Muscle of back (tissue), 11 donors: ENCODE measurements around the gene P2RY2. TPM values are rescaled to one million over a fixed set of nuclear protein-coding genes. Genes with fewer than 3 reads are reported as not detected.

Experiments used
- DNase-seq, 3 donors: peaks; one replicate each; pipeline versions ENCODE4 v3.0.0 to v3.0.0-alpha.2; 2013
- polyA plus RNA-seq, 10 donors: library from polyadenylated mRNA; unstranded; fragments of 120-200 nt; gene quantifications; one replicate each; pipeline ENCODE4 v1.2.1, GENCODE V29; 2013; ENCODE audit not compliant: insufficient read length in 10 of 10

The P2RY2 gene
- polyA plus RNA-seq, 10 donors, result 0.48 to 2.5 (median 0.83) TPM

DNA sequence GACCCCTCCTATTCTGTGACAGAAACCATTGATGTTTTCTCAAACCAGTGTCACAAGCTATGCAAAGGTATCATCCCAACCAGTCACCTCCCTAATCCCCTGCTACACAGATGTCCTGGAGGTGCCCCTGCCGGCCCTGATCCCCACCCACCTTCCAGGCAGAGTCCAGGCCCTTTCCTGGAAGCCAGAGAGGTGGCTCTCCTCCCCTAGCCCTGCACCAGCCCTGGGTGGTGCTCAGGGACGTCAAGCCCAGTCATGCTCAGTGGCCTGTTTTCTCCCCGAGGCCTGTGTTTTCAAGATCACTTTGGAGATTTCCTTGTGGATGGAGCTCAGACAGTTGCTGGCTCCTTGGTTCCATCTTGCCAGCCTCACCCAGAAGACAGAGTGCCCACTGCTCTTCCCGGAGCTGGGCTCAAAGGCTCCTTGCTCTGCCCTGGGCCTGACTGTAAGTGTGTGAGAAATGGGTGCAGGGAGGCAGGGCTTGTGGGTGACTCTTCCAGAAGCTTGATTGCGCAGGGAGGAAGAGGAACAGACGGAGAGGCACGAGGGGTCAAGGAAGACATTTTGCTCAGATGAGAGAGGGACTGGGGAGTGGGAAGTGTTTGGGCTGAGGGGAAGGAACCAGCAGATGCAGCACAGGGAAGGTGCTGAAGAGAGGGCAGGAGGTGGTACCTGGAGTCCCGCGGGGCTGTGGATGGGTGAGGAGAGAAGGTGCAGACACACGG lies 65.4 kb downstream of the P2RY2 start:
- no peak for DNase-seq

DNA sequence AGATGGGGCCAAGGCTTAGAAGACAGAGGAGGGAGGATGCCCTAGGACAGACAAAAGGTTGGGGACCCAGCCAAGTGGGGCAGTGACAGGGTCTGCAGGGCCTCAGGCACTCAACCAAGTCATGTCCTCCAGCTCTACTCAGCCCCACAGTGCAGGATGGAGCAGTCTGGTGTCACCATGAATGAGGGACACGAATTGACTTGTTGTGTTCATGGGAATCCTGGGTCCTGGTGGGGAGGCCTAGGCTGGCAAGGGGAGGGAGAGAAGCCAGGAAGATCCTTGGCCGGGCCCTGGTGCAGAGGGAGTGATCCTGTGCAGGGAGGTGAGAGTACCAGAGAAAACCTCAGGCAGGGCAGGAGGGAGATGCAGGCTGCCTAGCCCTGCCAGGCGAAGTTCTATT lies 66.0 kb downstream of the P2RY2 start:
- no peak for DNase-seq

DNA sequence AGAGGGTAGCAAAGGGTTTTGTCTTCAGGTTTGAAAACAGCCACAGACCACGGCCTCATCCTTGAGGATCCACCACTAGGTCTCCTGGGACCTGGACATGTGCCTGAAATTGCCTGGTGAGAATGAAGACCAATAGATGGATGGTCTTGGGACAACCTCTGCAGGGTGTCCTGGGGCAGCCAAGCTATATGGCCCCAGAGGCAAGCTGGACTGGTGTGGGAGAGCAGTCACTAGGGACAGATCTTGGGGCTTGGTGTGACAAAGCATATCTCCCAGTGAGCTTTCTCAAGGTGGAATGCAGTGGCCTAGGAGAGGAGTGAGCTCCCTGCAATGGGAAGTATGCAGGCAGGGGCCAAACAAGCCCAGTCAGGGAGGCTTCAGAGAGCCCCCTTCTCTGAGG lies 67.6 kb downstream of the P2RY2 start:
- no peak for DNase-seq

Other genes starting within 250 kb of the P2RY2 start
- 10 to 100 TPM; 21.6 to 32.2 (median 25.8) TPM for gene FCHSD2, start 76.0 kb upstream of the P2RY2 start, polyA plus RNA-seq
- gene P2RY6, start 54.1 kb downstream of the P2RY2 start, polyA plus RNA-seq, result 1 to 10 TPM; 1.3 to 3.1 (median 2.0) TPM
- gene ARHGEF17, start 90.0 kb downstream of the P2RY2 start, polyA plus RNA-seq, result 10 to 100 TPM; 36.6 to 51.6 (median 43.7) TPM
- gene RELT, start 158.1 kb downstream of the P2RY2 start, polyA plus RNA-seq, result 1 to 10 TPM; 2.3 to 4.0 (median 3.2) TPM